Mucosa of descending colon (tissue), 3 donors: ENCODE data around the gene PHF1. TPM values are rescaled to one million over a fixed set of nuclear protein-coding genes. Genes with fewer than 3 reads are reported as not detected.

Source experiments
- ATAC-seq: fragments of 200-7000 bp; cut with Tn5 transposase; one replicate; pipeline ENCODE4 v1.9.1; 2020; ENCODE audit warnings: mild to moderate bottlenecking, moderate library complexity
- DNase-seq, 3 donors: peaks; one replicate each; pipeline ENCODE4 v3.0.0-alpha.2; 2020
- H3K36me3 ChIP-seq: fragments of 200-600 bp; one replicate; pipeline ENCODE4 v1.8.0; 2021; ENCODE audit warnings: low read depth, mild to moderate bottlenecking
- H3K4me1 ChIP-seq: fragments of 200-600 bp; one replicate; pipeline ENCODE4 v1.8.0; 2021; ENCODE audit warnings: low read depth, mild to moderate bottlenecking
- H3K4me3 ChIP-seq: fragments of 200-600 bp; one replicate; pipeline ENCODE4 v1.8.0; 2021; ENCODE audit warnings: mild to moderate bottlenecking
- H3K9me3 ChIP-seq: fragments of 200-600 bp; one replicate; pipeline ENCODE4 v1.8.0; 2021; ENCODE audit warnings: mild to moderate bottlenecking
- intact Hi-C, 2 donors: fragments of 100-400 bp; cut with DNase I in 1 of 2; cut with micrococcal nuclease in 1 of 2; formaldehyde crosslinking; loops; one replicate each; pipeline versions ENCODE4 v1.11.0 to v1.11.1; 2022; cut with DNase I, micrococcal nuclease
- total RNA-seq, 3 donors: library from RNA; stranded (reverse); fragmentation: NEBNext Ultra II Directional in 2 of 3; extraction: Animal tissue kit (Norgen Biotek cat#: 25700) in 2 of 3; gene quantifications; one replicate each; pipeline versions ENCODE4 v1.2.1 to v1.2.4, GENCODE V29; 2021 to 2023
- TF ChIP-seq, protein P1 (sequence below): fragments of 200-600 bp; IDR thresholded peaks from one replicate; pipeline ENCODE4 v1.8.0; 2022; ENCODE audit warnings: antibody characterized with exemption, mild to moderate bottlenecking
- donor health status: DM: no; HTN: no; CAD: no; lungs with moderate emphysema.
- donor health status: DM: no; HTN: no; CAD: no.
- donor health status: DM: no; HTN: yes; CAD: no.

PHF1 gene
- total RNA-seq, 3 donors from 2014 or later, result 29.9 to 96.5 (median 38.1) TPM

DNA sequence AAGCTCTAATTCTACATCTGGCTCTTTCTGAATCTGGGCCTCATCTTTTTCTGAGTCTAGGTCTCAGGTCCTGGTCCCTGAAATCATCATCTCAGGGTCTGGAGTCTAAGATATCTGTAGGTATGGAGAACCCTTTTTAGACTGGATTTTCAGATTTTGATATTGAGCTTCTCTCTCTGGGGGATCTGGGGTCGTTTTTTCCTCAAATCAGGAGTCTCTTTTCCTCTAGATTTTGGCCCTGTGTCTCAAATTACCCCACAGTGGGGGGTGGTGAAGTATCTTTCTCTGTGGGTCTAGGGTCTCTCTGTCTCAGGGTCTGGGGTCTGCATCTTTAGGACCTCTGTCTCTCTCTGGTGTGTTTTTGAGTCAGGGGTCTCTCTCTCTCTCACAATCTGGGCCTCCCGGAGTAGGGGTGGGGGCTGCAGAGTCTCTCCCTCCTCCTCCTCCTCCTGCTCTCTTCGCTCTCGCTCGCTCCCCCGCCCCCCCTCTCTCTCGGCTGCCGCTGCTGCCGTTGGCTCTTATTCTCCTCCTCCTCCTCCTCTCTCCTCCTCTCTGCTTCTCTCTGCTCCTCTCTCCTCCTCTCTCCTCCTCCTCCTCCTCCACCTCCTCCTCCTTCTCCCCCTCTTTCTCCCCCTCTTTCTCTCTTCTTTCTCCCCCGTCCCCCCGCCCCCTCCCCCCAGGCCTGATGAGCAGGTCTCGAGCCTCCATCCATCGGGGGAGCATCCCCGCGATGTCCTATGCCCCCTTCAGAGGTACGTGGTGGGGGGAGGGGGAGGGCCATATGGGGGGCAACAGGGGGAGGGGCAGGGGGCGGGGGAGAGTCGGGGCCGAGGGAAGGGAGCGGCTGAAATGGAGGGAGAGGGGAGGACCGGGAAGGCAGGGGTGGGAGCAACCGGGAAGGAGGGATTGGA lies 9.0 kb downstream of the PHF1 start, which contains the start of gene SYNGAP1:
SYNGAP1 (plus strand) TSS at position 486 of the 911 bp plus-strand sequence; CDS start at position 686, 200 bp downstream.
- no peaks in the 10 kb centered on the region for H3K9me3 ChIP-seq
- peaks cover 31% of the 10 kb centered on the region for H3K4me1 ChIP-seq
- ATAC-seq (no peak), DNase-seq (peak; percentile 57 to 79 (median 61))
- intact Hi-C loops, result no loop called here
- TF ChIP-seq, protein P1, sequence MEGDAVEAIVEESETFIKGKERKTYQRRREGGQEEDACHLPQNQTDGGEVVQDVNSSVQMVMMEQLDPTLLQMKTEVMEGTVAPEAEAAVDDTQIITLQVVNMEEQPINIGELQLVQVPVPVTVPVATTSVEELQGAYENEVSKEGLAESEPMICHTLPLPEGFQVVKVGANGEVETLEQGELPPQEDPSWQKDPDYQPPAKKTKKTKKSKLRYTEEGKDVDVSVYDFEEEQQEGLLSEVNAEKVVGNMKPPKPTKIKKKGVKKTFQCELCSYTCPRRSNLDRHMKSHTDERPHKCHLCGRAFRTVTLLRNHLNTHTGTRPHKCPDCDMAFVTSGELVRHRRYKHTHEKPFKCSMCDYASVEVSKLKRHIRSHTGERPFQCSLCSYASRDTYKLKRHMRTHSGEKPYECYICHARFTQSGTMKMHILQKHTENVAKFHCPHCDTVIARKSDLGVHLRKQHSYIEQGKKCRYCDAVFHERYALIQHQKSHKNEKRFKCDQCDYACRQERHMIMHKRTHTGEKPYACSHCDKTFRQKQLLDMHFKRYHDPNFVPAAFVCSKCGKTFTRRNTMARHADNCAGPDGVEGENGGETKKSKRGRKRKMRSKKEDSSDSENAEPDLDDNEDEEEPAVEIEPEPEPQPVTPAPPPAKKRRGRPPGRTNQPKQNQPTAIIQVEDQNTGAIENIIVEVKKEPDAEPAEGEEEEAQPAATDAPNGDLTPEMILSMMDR, result no peak
- H3K36me3 ChIP-seq, result peaks cover 5% of the 10 kb centered on the region
- H3K4me3 ChIP-seq, result no peak within 1 kb of the TSS

DNA sequence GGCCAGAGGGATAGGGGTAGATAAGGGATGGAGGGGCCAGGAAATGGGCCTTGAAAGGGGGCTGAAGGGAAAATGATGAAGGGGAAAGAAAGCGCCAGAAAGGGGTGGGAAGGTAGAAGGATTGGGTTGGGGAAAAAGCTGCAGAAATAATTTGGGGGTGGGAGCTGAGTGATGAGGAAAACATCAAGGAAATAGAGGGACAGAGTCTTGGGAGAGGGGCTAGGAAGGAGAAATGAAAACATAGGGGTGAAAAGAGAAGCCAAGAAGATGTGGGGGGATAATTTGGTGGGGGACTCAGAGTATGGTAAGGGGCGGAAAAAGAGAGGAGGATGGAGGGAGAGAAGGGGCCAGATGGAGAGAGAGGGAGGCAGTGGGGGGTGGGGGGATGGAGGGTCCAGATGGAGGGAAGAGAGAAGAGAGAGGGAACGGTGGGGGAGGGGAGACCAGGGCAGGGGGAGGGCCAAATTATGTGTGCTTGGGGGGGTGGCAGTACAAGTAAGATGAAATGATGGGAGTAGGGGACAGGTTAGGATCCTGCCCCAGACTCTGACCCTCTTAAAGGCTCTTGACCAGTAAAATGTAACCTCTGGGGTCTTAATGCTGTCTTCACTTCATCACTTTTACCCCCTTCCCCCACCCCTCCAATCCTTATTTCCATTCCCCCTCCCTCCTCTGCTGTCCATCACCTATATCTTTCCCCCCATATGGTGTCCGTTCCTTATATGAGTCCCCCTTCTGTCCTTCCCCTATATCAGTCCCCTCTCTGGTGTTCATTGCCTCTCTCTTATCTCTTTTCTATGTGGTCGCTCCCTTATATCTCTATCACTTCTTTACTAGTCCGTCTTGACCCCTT lies 9.9 kb downstream of the PHF1 start:
- no peaks in the 10 kb centered on the region for H3K9me3 ChIP-seq
- no peak for ATAC-seq
- peaks cover 3% of the 10 kb centered on the region for H3K36me3 ChIP-seq
- TF ChIP-seq, protein P1, result no peak
- H3K4me3 ChIP-seq, result no peak overlapping the region
- intact Hi-C loops, result no loop called here
- DNase-seq, result no peak
- H3K4me1 ChIP-seq, result peaks cover 37% of the 10 kb centered on the region

DNA sequence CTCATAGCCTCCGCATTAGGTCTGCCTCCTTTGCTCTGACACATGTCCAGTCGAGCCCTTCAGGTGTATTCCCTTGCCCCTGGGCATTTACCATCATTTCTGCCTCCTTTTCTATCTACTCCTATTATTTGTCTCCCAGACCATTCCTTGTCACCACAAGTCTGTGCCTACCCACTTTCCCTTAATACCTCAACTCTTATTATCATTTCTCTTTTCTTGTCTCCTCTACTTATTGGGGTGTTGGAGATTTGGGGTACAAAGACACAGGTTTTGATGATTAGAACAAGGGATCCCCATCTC lies 10.5 kb downstream of the PHF1 start:
- DNase-seq (no peak), ATAC-seq (no peak)
- Histone ChIP-seq H3K4me3 (no peak overlapping the region), H3K4me1 (peaks cover 31% of the 10 kb centered on the region), H3K36me3 (no peaks in the 10 kb centered on the region), H3K9me3 (no peaks in the 10 kb centered on the region)
- TF ChIP-seq, protein P1, result no peak
- intact Hi-C loops, result no loop called here

DNA sequence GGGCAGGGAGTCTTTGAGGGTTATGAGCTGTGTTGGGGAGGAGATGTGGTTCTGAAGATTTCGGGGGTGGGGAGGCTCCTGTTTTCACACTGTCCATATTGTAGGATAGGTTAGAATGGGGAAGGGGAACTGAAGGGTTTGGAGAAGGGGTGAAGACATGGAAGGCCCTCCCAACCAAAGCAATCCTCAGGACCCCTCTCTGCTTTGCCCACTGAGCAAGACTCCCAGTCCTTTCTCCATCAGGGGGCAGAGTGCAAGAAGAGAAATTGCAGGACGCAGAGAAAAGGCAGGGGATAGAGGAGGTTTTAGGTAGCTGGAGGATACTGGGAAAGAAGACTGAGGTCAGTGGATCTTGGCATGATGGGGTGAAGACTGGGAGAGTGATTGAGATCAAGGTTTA lies 13.0 kb downstream of the PHF1 start:
- H3K9me3 ChIP-seq, result no peaks in the 10 kb centered on the region
- TF ChIP-seq, protein P1, result no peak
- H3K36me3 ChIP-seq, result no peaks in the 10 kb centered on the region
- no peak for DNase-seq
- no peak for ATAC-seq
- intact Hi-C loops, result no loop called here
- no peak overlapping the region for H3K4me3 ChIP-seq
- H3K4me1 ChIP-seq, result peaks cover 31% of the 10 kb centered on the region

DNA sequence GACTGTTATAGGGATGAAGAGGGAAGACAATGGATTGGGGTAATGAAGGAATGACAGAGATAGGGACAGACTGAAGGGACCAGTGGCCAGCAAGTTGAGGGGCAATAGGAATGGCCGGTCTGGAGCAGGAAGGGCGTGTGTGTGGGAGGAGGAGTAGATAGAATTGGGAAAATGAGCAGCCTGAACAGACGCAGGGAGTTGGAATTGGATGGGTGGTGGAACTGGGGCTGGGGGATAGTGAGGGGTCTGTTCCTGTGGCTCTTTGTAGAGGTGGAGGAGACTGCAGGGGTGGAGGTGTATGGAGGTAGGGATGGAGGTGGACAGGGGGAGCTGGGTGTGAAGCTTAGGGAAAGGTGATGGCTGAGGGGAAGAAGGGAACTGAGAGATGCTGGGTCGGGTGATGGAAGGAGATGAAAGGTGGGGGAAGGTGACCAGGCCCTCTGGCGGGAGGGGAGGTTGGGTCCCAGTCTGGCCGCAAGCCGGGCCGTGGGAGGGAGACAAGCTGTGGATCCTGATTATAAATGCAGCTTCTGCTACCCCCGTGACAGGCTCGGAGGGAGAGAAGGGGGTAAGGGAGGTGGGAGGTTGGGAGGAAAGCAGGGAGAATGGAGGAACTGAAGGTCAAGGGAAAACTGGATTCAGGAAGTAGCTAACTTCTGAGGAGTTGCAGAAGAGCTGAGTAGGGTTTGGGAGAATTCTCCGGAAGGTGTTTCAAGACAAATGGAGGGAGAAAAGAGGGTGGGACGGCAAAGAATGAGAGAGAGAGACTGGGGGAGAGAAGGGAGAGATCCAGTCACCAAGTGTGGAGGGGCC lies 14.2 kb downstream of the PHF1 start:
- H3K9me3 ChIP-seq, result no peaks in the 10 kb centered on the region
- H3K36me3 ChIP-seq, result no peaks in the 10 kb centered on the region
- H3K4me1 ChIP-seq, result peaks cover 30% of the 10 kb centered on the region
- TF ChIP-seq, protein P1, result no peak
- H3K4me3 ChIP-seq, result peak overlapping the region; percentile 20
- DNase-seq (peak in 2 of 3 donors; percentile 44 to 57), ATAC-seq (no peak)
- intact Hi-C loops, result no loop called here
